Measurements from ENCODE around the gene ATAT1.

The ATAT1 gene

GRCh38 chr6:30613251-30614043, 13.2 kb upstream of the ATAT1 start:
- ATAC-seq, result peak in 1 of 2 donors; percentile 4

- ATAC-seq, result no peak
Observed at GRCh38 chr6:30614044-30614842, 12.4 kb upstream of the ATAT1 start.

GRCh38 chr6:30614843-30615218, 11.8 kb upstream of the ATAT1 start:
- ATAC-seq, result peak; percentile 59 to 63

- ATAC-seq, result no peak
Observed at GRCh38 chr6:30615219-30615957, 11.3 kb upstream of the ATAT1 start.

GRCh38 chr6:30615958-30616810, 10.5 kb upstream of the ATAT1 start:
- no peak for ATAC-seq

- peak; percentile 74 to 80 for ATAC-seq
Observed at GRCh38 chr6:30616811-30617564, 9.7 kb upstream of the ATAT1 start, which contains the start of gene PPP1R10. Gene PPP1R10 (minus strand): TSS chr6:30617243. CDS start chr6:30609944, 7,299 bp downstream.

GRCh38 chr6:30617565-30618269, 9.0 kb upstream of the ATAT1 start, which contains the start of gene MRPS18B:
Gene MRPS18B (plus strand): TSS chr6:30617840. CDS start chr6:30617866, 26 bp downstream.
- peak; percentile 80 for ATAC-seq

GRCh38 chr6:30618270-30618797, 8.3 kb upstream of the ATAT1 start:
- ATAC-seq, result no peak

- no peak for ATAC-seq
Observed at GRCh38 chr6:30619561-30619960, 7.1 kb upstream of the ATAT1 start.

GRCh38 chr6:30625511-30625910, 1.2 kb upstream of the ATAT1 start:
- ATAC-seq, result no peak

- ATAC-seq, result no peak
Observed at GRCh38 chr6:30635834-30636233, 9.2 kb downstream of the ATAT1 start.

GRCh38 chr6:30640481-30640880, 13.8 kb downstream of the ATAT1 start:
- ATAC-seq, result no peak

- ATAC-seq, result no peak
Observed at GRCh38 chr6:30641048-30641447, 14.4 kb downstream of the ATAT1 start.

- ATAC-seq, result no peak
Observed at GRCh38 chr6:30643656-30644055, 17.0 kb downstream of the ATAT1 start.

- no peak for ATAC-seq
Observed at GRCh38 chr6:30644769-30645168, 18.1 kb downstream of the ATAT1 start.

- no peak for ATAC-seq
Observed at GRCh38 chr6:30645989-30646388, 19.3 kb downstream of the ATAT1 start.

- ATAC-seq, result peak; percentile 72 to 75
Observed at GRCh38 chr6:30646450-30647241, 20.0 kb downstream of the ATAT1 start, which contains the start of gene C6orf136. Gene C6orf136 (plus strand): TSS chr6:30647133. CDS start chr6:30647232, 99 bp downstream.

GRCh38 chr6:30647242-30648116, 20.8 kb downstream of the ATAT1 start:
- peak; percentile 74 to 77 for ATAC-seq

All from activated CD4-positive, CD25-positive, alpha-beta regulatory T cell treated with anti-CD3 and anti-CD28 coated beads, Interleukin-2, amount 50 U/mL, for 24 hours (primary cell).